ENCODE data around the gene VPS37C. TPM values are rescaled to one million over a fixed set of nuclear protein-coding genes. Genes with fewer than 3 reads are reported as not detected.

The VPS37C gene
- total RNA-seq, 1 experiment from 2014 or later, result 19.0 TPM

- H3K9me3 Mint-ChIP-seq, result no peaks in the 10 kb centered on the region; a peak in 1 of 5 replicates
- WGBS (ENCODE audit: extremely low coverage, insufficient read length, low lambda C conversion rate), result no CpG with 5 or more reads among the region's 12 CpGs
- no peak overlapping the region for H3K4me3 Mint-ChIP-seq
Observed at GRCh38 chr11:61134801-61135257, 26.4 kb downstream of the VPS37C start.

More at GRCh38 chr11:61134801-61135257, 26.4 kb downstream of the VPS37C start:
- no peak for TF ChIP-seq CTCF (conservative IDR thresholded peaks at IDR 0.05)
- H3K27ac Mint-ChIP-seq, result peak overlapping the region in 1 of 3 experiments; percentile 85; a peak in 1 of 7 replicates
- H4K91ac ChIP-seq (ENCODE audit: insufficient read length, low read depth, low read length), result no peak overlapping the region
- H3K9ac ChIP-seq (ENCODE audit: extremely low read depth, insufficient read length, low read length), result no peak overlapping the region
- no peak overlapping the region for H2BK12ac ChIP-seq (ENCODE audit: insufficient read length, low read depth, low read length)
- H2BK5ac ChIP-seq (ENCODE audit: insufficient read length, low read length), result no peak overlapping the region
- H3K9me3 ChIP-seq (ENCODE audit: control insufficient read depth, low read depth, low read length), result no peaks in the 10 kb centered on the region
- no peak overlapping the region for H3K4me2 ChIP-seq (ENCODE audit: insufficient read depth, insufficient read length, low read length)
- H2BK15ac ChIP-seq (ENCODE audit: low read depth, low read length), result no peak overlapping the region
- no peaks in the 10 kb centered on the region for H3K4me1 ChIP-seq (ENCODE audit: insufficient read depth, low read length)
- peak overlapping the region; percentile 53; the same call in 1 of the 2 replicates for H3K14ac ChIP-seq (ENCODE audit: insufficient read depth, low read length)
- no peak for DNase-seq
- no peak overlapping the region for H3T11ph ChIP-seq (ENCODE audit: low read length)
- H3K27me3 ChIP-seq (ENCODE audit: insufficient read depth, low read length), result no peaks in the 10 kb centered on the region
- H3K4me1 Mint-ChIP-seq, result peaks cover 23 to 28% of the 10 kb centered on the region in 2 experiments
- H3K4ac ChIP-seq (ENCODE audit: low read depth, low read length), result no peak overlapping the region
- no peaks in the 10 kb centered on the region for H3K79me1 ChIP-seq (ENCODE audit: insufficient read depth, low read depth, low read length, poor library complexity, severe bottlenecking)
- H3K36me3 Mint-ChIP-seq (ENCODE audit: insufficient read depth in 1 of 3, low read depth in 3 of 3), result peaks cover 4 to 36% (median 15%) of the 10 kb centered on the region in 3 experiments; a peak in 6 of 7 replicates
- H3K27me3 Mint-ChIP-seq (ENCODE audit: low read depth), result no peaks in the 10 kb centered on the region
- no peaks in the 10 kb centered on the region for H3K79me2 ChIP-seq (ENCODE audit: insufficient read depth, low read length)
- H4K8ac ChIP-seq (replicated peaks; ENCODE audit: insufficient read length, low read depth, low read length), result no peak overlapping the region
- no peak overlapping the region for H2AK5ac ChIP-seq (ENCODE audit: insufficient read length, low read length)
- no peaks in the 10 kb centered on the region for H4K20me1 ChIP-seq (ENCODE audit: control insufficient read depth, insufficient read depth, insufficient read length)
- H4K5ac ChIP-seq (ENCODE audit: insufficient read length, low read depth, low read length), result no peak overlapping the region
- H3K18ac ChIP-seq (ENCODE audit: insufficient read length, low read depth, low read length), result no peak overlapping the region
- H2BK20ac ChIP-seq (ENCODE audit: low read depth, low read length, poor library complexity, severe bottlenecking), result no peak overlapping the region
- no peak overlapping the region for H2BK120ac ChIP-seq (ENCODE audit: low read depth, low read length, poor library complexity, severe bottlenecking)
- no peak overlapping the region for H2AFZ ChIP-seq (ENCODE audit: low read length)
- no peak overlapping the region for H3K56ac ChIP-seq (ENCODE audit: insufficient read length, low read depth, low read length)
- H3K23me2 ChIP-seq (ENCODE audit: insufficient read length, low read depth, low read length, poor library complexity, severe bottlenecking), result no peaks in the 10 kb centered on the region
- H3K23ac ChIP-seq (ENCODE audit: insufficient read length, low read depth, low read length), result no peak overlapping the region
- H3K27ac ChIP-seq (ENCODE audit: insufficient read length, low read depth, low read length), result no peak overlapping the region
